GM19468 (cell line): ENCODE results near the gene KLF4.

Source experiments
- ATAC-seq: cut with Tn5 transposase; IDR thresholded peaks from one replicate; pipeline ENCODE4 v1.9.1; 2021; ENCODE audit warnings: mild to moderate bottlenecking, moderate library complexity, moderate number of reproducible peaks; ENCODE audit not compliant: unreplicated experiment; ENCODE audit errors: extremely low read depth

KLF4 gene

DNA sequence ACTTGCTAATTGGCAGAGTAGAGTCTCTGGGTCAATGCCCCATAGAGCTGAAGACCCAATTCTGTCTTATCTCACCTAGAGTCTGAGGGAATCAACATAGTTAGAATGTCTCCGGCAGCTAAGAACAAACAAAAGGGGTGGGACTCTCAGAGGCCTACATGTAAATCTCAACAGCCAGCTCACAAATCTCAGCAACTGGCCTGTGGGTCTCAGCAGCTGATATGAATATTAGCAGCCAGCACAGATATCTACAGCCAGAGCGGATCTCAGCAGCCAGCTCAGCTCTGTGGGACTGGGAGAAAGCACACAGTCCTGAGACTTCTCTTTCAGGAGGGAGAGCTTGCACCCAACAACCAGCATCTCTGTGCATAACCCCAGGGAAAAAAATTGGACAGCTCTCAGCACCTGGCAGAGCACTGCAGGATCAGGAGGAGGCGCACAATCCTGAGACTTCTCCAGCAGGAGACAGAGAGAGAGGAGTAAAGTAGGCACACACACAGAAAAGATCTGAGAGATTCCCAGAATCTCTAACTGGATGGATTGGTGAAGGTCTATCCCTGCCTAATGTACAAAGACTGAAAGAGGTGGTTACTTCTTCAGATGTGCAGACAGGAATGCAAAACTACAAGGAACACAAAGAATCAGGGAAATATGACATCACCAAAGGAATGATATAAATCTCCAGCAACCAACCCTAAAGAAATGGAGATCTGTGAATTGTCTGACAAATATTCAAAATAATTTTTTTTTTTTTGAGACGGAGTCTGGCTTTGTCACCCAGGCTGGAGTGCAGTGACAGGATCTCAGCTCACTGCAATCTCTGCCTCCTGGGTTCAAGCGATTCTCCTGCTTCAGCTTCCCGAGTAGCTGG lies 29.2 kb downstream of the KLF4 start:
- no peak for ATAC-seq

- ATAC-seq: no peak
These were observed 34.0 kb downstream of the KLF4 start for GRCh38 chr9:107455425-107456135.

DNA sequence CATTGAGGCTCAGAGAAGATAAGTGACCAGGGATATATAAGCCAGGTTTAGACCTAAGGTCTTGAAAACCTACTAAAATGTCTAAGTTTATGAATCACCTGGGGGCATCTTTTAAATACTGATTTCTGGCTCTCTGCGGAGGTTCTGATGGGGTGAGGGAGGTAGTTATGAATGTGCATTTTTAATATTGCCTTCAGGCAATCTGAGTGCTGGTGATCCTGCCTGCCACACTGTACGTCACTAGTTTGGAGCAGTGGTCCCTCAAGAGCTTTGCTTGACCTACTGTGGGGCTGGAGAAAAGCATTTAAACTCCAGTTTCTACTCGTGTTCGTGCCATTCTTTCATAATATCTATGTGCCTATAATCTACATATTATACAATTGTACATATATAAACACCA lies 36.1 kb downstream of the KLF4 start:
- no peak for ATAC-seq

- ATAC-seq: no peak
These were observed 41.7 kb downstream of the KLF4 start for GRCh38 chr9:107447834-107448233.

DNA sequence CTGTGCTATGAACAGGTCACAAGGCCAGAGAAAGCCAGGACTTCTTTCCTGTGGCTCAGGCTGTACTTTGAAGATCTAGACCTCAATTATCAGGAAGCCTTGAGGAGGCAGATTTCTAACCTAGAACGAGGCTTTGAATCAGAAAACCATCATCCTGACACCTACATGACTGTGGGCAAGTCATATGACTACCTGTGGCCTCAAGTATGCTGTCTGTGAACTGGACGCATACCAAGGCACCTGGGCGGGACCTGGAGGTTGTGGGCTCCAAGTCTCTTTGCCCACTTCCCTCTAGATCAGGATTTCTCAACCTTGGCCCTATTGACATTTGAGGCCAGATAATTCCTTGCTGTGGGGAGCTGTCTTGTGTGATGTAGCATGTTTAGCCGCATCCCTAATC lies 42.5 kb downstream of the KLF4 start:
- no peak for ATAC-seq

GRCh38 chr9:107446491-107446890 lies 43.1 kb downstream of the KLF4 start:
- no peak for ATAC-seq

GRCh38 chr9:107443786-107444185 lies 45.8 kb downstream of the KLF4 start:
- no peak for ATAC-seq

GRCh38 chr9:107439991-107440456 lies 49.5 kb downstream of the KLF4 start:
- no peak for ATAC-seq

DNA sequence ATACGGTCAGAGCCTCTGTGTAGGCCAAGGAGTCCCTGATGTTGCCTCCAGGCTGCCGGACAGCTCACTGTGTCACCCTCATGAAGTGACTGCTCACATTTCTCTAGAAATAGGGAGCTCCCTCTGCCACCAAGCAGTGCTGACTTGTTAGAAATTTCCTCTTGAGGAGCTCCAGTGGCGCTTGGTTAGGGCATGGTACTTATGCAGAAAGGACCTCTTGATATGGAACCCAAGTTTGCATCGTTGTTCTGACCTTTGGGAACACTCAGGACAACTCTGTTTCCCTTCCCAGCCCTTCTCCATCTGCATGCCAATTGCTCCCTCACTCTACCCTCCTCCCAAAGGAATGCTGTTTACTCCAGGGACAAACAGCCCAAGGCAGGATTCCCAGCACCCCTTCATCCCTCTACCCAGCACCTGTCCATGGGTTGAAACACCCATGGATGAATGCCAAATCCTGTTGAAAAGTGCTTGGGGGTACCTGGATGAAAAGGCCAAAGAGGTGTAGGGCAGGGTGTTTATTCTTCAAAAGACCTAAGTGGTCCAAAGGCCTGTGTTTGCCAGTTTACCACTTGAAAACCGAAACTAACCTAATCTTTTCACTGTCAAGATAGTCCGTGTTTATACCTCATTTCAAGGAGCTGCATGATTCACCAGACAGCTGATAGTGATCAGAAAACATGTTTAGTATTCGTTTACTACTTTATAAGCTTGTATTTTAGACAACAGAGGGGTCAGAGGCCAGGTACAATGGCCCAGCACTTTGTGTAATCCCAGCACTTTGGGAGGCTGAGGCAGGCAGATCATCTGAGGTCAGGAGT lies 51.1 kb downstream of the KLF4 start:
- no peak for ATAC-seq

DNA sequence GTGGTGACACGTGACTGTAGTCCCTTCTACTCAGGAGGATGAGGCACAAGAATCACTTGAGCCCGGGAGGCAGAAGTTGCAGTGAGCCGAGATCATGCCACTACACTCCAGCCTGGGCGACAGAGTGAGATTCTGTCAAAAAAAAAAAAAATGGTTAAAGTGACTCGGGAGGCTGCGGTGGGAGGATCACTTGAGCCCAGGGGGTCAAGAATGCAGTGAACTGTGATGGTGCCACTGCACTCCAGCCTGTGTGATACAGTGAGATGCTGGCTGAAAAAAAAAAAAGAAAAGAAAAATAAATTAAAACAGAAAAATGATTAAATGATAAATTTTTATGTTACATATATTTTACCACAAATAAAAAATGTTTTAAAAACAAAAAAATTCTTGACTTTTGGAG lies 51.9 kb downstream of the KLF4 start:
- ATAC-seq: no peak

GRCh38 chr9:107435415-107435814 lies 54.2 kb downstream of the KLF4 start:
- ATAC-seq: no peak
